ENCODE results near the gene KCNQ1.

DNA sequence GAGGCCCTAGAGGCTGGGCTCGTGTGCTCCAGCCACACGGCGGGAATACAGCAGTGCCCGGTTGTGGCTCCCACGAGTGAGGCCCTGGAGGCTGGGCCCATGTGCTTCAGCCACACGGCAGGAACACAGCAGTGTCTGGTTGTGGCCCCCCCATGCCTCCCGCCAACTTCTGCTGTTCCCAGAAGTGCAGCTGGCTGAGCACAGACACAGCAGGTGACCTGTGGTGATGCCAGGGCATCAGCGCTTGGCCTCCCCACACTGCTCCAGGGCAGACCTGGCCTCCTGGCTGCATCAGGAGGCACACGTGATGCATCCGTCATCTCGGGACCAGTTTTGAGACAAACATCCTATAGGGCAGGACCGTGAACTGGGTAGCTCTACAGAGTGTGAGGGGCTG is 144.7 kb downstream of the KCNQ1 start:
- TF ChIP-seq, protein P1, sequence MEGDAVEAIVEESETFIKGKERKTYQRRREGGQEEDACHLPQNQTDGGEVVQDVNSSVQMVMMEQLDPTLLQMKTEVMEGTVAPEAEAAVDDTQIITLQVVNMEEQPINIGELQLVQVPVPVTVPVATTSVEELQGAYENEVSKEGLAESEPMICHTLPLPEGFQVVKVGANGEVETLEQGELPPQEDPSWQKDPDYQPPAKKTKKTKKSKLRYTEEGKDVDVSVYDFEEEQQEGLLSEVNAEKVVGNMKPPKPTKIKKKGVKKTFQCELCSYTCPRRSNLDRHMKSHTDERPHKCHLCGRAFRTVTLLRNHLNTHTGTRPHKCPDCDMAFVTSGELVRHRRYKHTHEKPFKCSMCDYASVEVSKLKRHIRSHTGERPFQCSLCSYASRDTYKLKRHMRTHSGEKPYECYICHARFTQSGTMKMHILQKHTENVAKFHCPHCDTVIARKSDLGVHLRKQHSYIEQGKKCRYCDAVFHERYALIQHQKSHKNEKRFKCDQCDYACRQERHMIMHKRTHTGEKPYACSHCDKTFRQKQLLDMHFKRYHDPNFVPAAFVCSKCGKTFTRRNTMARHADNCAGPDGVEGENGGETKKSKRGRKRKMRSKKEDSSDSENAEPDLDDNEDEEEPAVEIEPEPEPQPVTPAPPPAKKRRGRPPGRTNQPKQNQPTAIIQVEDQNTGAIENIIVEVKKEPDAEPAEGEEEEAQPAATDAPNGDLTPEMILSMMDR (conservative IDR thresholded peaks at IDR 0.05): no peak
- no peak for TF ChIP-seq EZH2 (IDR thresholded peaks at IDR 0.05; ENCODE audit: low read depth)
